GM12873 (cell line): Measurements from ENCODE around the gene IDH3A.

Source experiments
- CTCF ChIP-seq: IDR thresholded peaks from 2 replicates; pipeline ENCODE4 v1.5.1; 2012; ENCODE audit warnings: low read depth, mild to moderate bottlenecking, moderate library complexity, low read length, control low read depth; ENCODE audit not compliant: insufficient read depth; ENCODE audit errors: missing control alignments

Gene IDH3A

GRCh38 chr15:78104566-78105475 lies 44.3 kb upstream of the IDH3A start:
- TF ChIP-seq CTCF = no peak

- TF ChIP-seq CTCF = no peak
Measured at GRCh38 chr15:78105476-78106241, 43.5 kb upstream of the IDH3A start.

- TF ChIP-seq CTCF = no peak
Measured at GRCh38 chr15:78107471-78107870, 41.7 kb upstream of the IDH3A start.

- TF ChIP-seq CTCF = peak; percentile 92
Measured at GRCh38 chr15:78108300-78109084, 40.7 kb upstream of the IDH3A start.

- TF ChIP-seq CTCF = no peak
Measured at GRCh38 chr15:78109156-78109555, 40.0 kb upstream of the IDH3A start.

- no peak for TF ChIP-seq CTCF
Measured at GRCh38 chr15:78110096-78110495, 39.1 kb upstream of the IDH3A start.

- no peak for TF ChIP-seq CTCF
Measured at GRCh38 chr15:78110916-78111475, 38.2 kb upstream of the IDH3A start.
